Stimulated activated CD4-positive, alpha-beta T cell treated with anti-CD3 and anti-CD28 coated beads, Interleukin-2, amount 100 ng/mL, for 4 hours (primary cell): Measurements from ENCODE around the gene BOC.

ENCODE experiments used
- DNase-seq: peaks from one replicate; pipeline ENCODE4 v3.0.0-alpha.2; 2020; ENCODE audit warnings: low read depth

The BOC gene

DNA sequence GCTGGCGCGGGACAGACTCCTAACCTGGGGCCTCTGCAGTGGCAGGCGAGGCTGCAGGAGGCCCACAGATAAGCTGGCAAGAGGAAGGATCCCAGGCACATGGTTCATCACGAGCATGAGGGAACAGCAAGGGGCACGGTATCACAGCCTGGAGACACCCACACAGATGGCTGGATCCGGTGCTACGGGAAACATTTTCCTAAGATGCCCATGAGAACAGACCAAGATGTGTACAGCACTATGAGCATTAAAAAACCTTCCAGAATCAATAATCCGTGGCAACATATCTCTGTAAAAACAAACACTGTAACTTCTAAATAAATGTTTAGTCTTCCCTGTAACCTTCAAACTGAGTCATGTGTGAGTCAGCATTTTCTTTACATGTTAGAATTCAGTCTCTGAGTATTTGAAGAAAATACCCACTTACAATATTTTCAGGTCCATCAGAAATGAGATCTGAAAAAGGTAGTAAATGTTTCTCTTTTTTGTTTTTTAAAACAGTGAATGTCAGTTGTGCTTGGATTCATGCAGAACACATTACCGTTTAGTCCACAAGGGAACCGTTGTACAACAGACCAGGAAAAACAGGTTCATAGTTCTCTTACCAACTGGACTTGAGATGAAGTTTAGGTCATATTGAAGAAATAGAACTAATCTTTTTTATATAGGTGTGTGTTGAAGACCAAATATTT, 75.9 kb downstream of the BOC start:
- no peak for DNase-seq

- peak; percentile 21 for DNase-seq
Observed at GRCh38 chr3:113287803-113288648, 76.7 kb downstream of the BOC start.

DNA sequence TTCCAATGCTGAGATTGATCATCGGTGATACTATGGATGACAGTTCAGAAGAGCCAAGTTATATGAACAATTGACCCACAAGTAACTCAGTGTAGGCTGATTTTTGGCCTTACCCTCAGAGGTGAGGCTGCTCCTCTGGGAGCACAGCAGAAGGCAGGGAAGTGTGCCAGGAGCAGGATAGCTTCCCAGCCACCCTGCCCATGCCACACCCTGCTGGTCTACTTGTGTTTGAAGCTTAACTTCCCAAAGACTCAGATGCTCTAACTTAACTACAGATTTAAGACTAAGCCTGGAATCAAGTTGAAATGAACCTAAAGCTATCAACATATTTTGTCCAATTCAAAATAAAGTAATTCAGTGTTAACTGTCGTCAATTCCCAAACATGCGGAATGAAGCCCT, 77.5 kb downstream of the BOC start:
- DNase-seq, result no peak

- no peak for DNase-seq
Observed at GRCh38 chr3:113291572-113291971, 80.2 kb downstream of the BOC start.

- DNase-seq, result no peak
Observed at GRCh38 chr3:113292933-113293332, 81.6 kb downstream of the BOC start.

- no peak for DNase-seq
Observed at GRCh38 chr3:113293348-113293747, 82.0 kb downstream of the BOC start.

- DNase-seq, result no peak
Observed at GRCh38 chr3:113295463-113295862, 84.1 kb downstream of the BOC start.

GRCh38 chr3:113297287-113297686, 85.9 kb downstream of the BOC start:
- no peak for DNase-seq

DNA sequence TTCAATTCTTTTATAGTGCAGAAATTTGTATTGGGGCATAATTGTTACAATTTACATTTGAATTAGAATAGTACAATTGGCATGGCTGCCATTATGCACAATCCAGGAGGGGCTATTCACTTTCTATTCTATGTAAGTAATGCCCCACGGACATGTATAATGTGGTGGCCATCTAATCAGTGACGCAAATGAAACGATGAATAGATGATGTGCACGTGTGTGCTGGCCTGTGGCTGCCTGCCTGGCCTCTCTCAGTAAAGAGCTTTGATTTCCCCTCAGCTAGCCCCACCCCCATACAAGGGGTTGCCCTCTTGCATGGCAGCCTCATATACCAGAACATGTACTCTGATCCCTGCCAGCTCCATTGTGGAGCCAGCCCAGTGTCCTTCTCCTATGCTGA, 86.5 kb downstream of the BOC start:
- no peak for DNase-seq

DNA sequence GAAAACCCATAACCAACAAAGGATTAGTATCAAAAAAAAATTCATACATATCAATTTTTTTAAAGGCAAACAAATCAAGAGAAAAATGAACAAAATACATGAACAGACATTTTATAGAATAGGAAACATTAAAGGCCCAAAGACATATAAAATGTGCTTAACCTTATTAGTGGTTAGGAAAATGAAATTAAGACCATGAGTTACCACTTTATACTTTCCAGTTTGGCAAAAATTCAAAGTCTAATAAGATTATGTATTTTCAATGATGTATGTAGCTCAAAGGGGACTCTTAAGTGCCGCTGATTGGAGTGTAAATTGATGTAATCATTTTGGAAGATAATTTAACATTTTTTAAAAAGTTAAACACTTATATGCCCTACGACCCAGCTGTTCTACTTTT, 89.2 kb downstream of the BOC start:
- DNase-seq, result no peak

DNA sequence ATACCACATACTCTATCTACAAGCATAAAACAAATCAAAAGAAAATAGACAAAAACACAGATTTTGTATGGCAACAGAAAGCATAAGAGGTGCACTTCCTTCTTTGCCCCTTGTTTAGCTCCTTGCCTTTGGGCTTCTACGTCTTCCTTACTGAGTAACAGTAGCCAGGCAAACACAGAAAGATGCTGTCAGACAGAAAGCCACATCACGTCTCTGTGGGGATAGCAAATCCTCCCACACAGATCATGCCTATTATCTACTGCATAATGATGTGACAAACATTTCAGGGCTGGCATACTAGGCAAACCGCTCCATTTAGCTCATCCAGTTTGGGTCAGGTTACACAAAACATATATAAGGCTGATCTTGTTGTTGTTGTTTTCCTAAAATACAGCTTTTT, 92.7 kb downstream of the BOC start:
- DNase-seq, result no peak

- no peak for DNase-seq
Observed at GRCh38 chr3:113304856-113305540, 93.6 kb downstream of the BOC start.

- no peak for DNase-seq
Observed at GRCh38 chr3:113310960-113311359, 99.6 kb downstream of the BOC start.

DNA sequence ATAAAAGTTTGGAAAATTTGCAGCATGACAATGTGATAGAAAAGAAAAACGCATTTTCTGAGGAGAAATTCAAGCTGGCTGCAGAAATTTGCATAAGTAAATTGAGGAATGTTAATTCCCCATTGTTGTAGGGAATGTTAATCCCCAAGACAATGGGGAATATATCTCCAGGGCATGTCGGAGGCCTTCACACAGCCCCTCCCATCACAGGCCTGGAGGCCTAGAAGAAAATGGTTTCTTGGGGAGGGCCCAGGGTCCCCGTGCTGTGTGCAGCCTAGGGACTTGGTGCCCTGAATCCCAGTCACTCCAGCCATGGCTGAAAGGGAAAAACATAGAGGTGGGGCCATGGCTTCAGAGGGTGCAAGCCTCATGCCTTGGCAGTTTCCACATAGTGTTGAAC, 101.1 kb downstream of the BOC start:
- DNase-seq, result no peak

DNA sequence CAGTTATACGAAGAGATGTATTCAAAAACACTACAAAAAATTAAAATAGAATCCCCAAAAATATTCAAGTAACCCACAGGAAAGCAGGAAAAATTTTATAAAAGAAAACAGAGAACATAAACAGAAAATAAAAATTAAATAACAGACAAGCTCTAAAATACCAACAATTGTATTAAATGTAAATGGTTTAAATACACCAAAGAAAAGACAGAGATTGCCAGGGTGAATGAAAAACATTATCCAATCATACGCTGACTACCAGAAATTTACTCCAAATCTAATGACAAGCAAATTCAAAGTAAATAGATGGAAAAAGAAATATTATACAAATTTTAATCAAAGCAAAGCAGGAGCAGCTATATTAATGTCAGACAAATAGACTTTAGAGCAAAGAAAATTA, 103.6 kb downstream of the BOC start:
- DNase-seq, result no peak

- no peak for DNase-seq
Observed at GRCh38 chr3:113329757-113330156, 118.4 kb downstream of the BOC start.

- no peak for DNase-seq
Observed at GRCh38 chr3:113330742-113331141, 119.4 kb downstream of the BOC start.

DNA sequence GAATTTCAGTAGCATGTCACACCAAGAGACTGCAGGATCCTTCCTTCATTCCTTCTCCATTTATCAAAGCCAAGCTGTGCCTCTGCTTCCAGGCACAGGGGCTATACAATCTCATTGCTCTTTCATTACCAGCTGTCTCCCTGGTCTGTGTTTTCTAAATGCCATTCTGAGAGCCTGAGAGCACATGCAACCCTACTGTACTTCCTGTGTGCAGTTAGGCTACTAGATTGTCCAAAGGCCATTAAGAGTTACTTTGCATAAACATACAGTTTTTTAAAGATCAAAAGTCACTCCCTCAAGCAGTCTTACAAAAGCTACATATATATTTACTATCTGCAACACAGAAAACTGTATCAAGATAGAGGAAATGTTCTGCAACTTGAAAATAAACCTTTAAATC, 119.8 kb downstream of the BOC start:
- DNase-seq, result no peak
